Vagina (tissue), 2 donors: ENCODE measurements around the gene OR10H3.

Experiments used
- CTCF ChIP-seq, 3 experiments: fragments of 450-650 bp in 2 of 3; fragments of 200-600 bp in 1 of 3; sonication (generic) in 1 of 3; IDR thresholded peaks; one replicate each; pipeline ENCODE4 v1.5.1; 2017 to 2019; ENCODE audit warnings: antibody characterized with exemption in 3 of 3, mild to moderate bottlenecking in 2 of 3, moderate library complexity in 2 of 3
- POLR2A ChIP-seq, 2 donors: fragments of 450-650 bp; IDR thresholded peaks; one replicate each; pipeline ENCODE4 v1.6.1; 2017; ENCODE audit warnings: antibody characterized with exemption in 2 of 2, mild to moderate bottlenecking in 2 of 2, moderate library complexity in 2 of 2

- TF ChIP-seq CTCF (IDR thresholded peaks at IDR 0.05) (no peak), POLR2A (IDR thresholded peaks at IDR 0.05) (no peak)
Observed at GRCh38 chr19:15748239-15748638, 10.5 kb downstream of the OR10H3 start.
